ENCODE measurements around the gene HGFAC. TPM values are rescaled to one million over a fixed set of nuclear protein-coding genes. Genes with fewer than 3 reads are reported as not detected.

The HGFAC gene
- total RNA-seq, 2 donors from 2014 or later = 0.52 TPM; not detected in 1

GRCh38 chr4:3436798-3437581, 4.8 kb upstream of the HGFAC start:
- intact Hi-C loops (cut with DNase I) = no loop called here
- no peak overlapping the region for H3K4me3 ChIP-seq
- H3K9ac ChIP-seq (ENCODE audit: low read depth in 2 of 2, low read length in 2 of 2) = no peak overlapping the region
- H3K36me3 ChIP-seq = no peaks in the 10 kb centered on the region
- DNase-seq = peak; percentile 53
- H3K27me3 ChIP-seq = no peaks in the 10 kb centered on the region
- H3K27ac ChIP-seq = no peak overlapping the region
- peaks cover 3% of the 10 kb centered on the region for H3K4me1 ChIP-seq
- TF ChIP-seq CTCF (IDR thresholded peaks at IDR 0.05) = no peak
- H3K9me3 ChIP-seq = no peaks in the 10 kb centered on the region

GRCh38 chr4:3437582-3437936, 4.2 kb upstream of the HGFAC start:
- intact Hi-C loops (cut with DNase I) = no loop called here
- Histone ChIP-seq H3K4me1 (peaks cover 3% of the 10 kb centered on the region), H3K9ac (ENCODE audit: low read depth in 2 of 2, low read length in 2 of 2) (no peak overlapping the region), H3K27me3 (no peaks in the 10 kb centered on the region), H3K36me3 (no peaks in the 10 kb centered on the region), H3K9me3 (no peaks in the 10 kb centered on the region), H3K27ac (no peak overlapping the region), H3K4me3 (no peak overlapping the region)
- DNase-seq = no peak
- TF ChIP-seq CTCF (IDR thresholded peaks at IDR 0.05) = no peak

- DNase-seq = no peak
- H3K4me3 ChIP-seq = no peak overlapping the region
- no peaks in the 10 kb centered on the region for H3K27me3 ChIP-seq
- H3K4me1 ChIP-seq = peaks cover 3% of the 10 kb centered on the region
- intact Hi-C loops (cut with DNase I) = no loop called here
- H3K9me3 ChIP-seq = no peaks in the 10 kb centered on the region
- no peak overlapping the region for H3K9ac ChIP-seq (ENCODE audit: low read depth in 2 of 2, low read length in 2 of 2)
- H3K36me3 ChIP-seq = no peaks in the 10 kb centered on the region
- no peak overlapping the region for H3K27ac ChIP-seq
- no peak for TF ChIP-seq CTCF (IDR thresholded peaks at IDR 0.05)
These were observed 3.5 kb upstream of the HGFAC start for GRCh38 chr4:3437998-3438846.

- Histone ChIP-seq H3K9ac (ENCODE audit: low read depth in 2 of 2, low read length in 2 of 2) (no peak overlapping the region), H3K4me3 (no peak overlapping the region), H3K4me1 (peaks cover 3% of the 10 kb centered on the region), H3K36me3 (no peaks in the 10 kb centered on the region), H3K27ac (no peak overlapping the region), H3K9me3 (no peaks in the 10 kb centered on the region), H3K27me3 (no peaks in the 10 kb centered on the region)
- TF ChIP-seq CTCF (IDR thresholded peaks at IDR 0.05) = no peak
- intact Hi-C loops (cut with DNase I) = no loop called here
- no peak for DNase-seq
These were observed 3.0 kb upstream of the HGFAC start for GRCh38 chr4:3438847-3439180.

GRCh38 chr4:3439391-3439790, 2.4 kb upstream of the HGFAC start:
- no peaks in the 10 kb centered on the region for H3K9me3 ChIP-seq
- H3K9ac ChIP-seq (ENCODE audit: low read depth in 2 of 2, low read length in 2 of 2) = no peak overlapping the region
- no peak for TF ChIP-seq CTCF (IDR thresholded peaks at IDR 0.05)
- H3K4me3 ChIP-seq = no peak overlapping the region
- H3K27ac ChIP-seq = no peak overlapping the region
- intact Hi-C loops (cut with DNase I) = no loop called here
- no peaks in the 10 kb centered on the region for H3K27me3 ChIP-seq
- H3K36me3 ChIP-seq = no peaks in the 10 kb centered on the region
- H3K4me1 ChIP-seq = peaks cover 3% of the 10 kb centered on the region
- DNase-seq = no peak
